Stomach (tissue), 19 donors: ENCODE results near the gene SLC7A11. TPM values are rescaled to one million over a fixed set of nuclear protein-coding genes. Genes with fewer than 3 reads are reported as not detected.
A peak's percentile ranks its signal among the peaks of the same experiment; 100 is the strongest.

Experiments
- DNase-seq, 2 donors: peaks; one replicate each; pipeline versions ENCODE4 v3.0.0 to v3.0.0-alpha.2; 2013 to 2019
- H3K27ac ChIP-seq, 5 donors: fragments of 200-600 bp in 4 of 5; sonication (generic) in 4 of 5; one replicate each; pipeline ENCODE4 v1.5.1; 2013 to 2019; ENCODE audit warnings: mild to moderate bottlenecking in 1 of 5, moderate library complexity in 1 of 5
- H3K27me3 ChIP-seq, 3 donors: fragments of 200-600 bp; sonication (generic); one replicate each; pipeline ENCODE4 v1.5.1; 2017 to 2019; ENCODE audit warnings: mixed run types in 1 of 3
- H3K36me3 ChIP-seq, 4 donors: fragments of 200-600 bp; sonication (generic); 1 replicate in 3 of 4; 2 replicates in 1 of 4; pipeline ENCODE4 v1.5.1; 2016 to 2019
- H3K4me1 ChIP-seq, 4 donors: fragments of 200-600 bp; sonication (generic); one replicate each; pipeline ENCODE4 v1.5.1; 2016 to 2019
- H3K4me3 ChIP-seq, 4 donors: fragments of 200-600 bp; sonication (generic) in 3 of 4; one replicate each; pipeline ENCODE4 v1.5.1; 2016 to 2019; ENCODE audit warnings: mild to moderate bottlenecking in 1 of 4
- H3K9me3 ChIP-seq, 4 donors: fragments of 200-600 bp; sonication (generic); one replicate each; pipeline ENCODE4 v1.5.1; 2016 to 2019
- EP300 ChIP-seq: sonication (generic); formaldehyde crosslinking; IDR thresholded peaks from one replicate; pipeline ENCODE4 v1.6.1; 2017; ENCODE audit warnings: antibody characterized with exemption
- POLR2A ChIP-seq, 4 donors: fragments of 450-650 bp; IDR thresholded peaks; one replicate each; pipeline ENCODE4 v1.6.1; 2016; ENCODE audit warnings: antibody characterized with exemption in 4 of 4, control low read depth in 2 of 4, mild to moderate bottlenecking in 1 of 4, moderate library complexity in 1 of 4
- POLR2AphosphoS5 ChIP-seq, 3 donors: sonication (generic); formaldehyde crosslinking; IDR thresholded peaks; one replicate each; pipeline ENCODE4 v1.6.1; 2016; ENCODE audit warnings: antibody characterized with exemption in 3 of 3
- WGBS, 5 donors: extraction: QIAGEN DNeasy Blood & Tissue Kit in 3 of 5; methylation state at CpG; one replicate each; pipeline versions ENCODE4 v1.1.5 to v1.1.7; 2013 to 2018; 5-methylcytosine and 5-hydroxymethylcytosine counted together
- intact Hi-C: fragments of 100-400 bp; cut with DNase I; formaldehyde crosslinking; loops from one replicate; pipeline ENCODE4 v1.15.1; 2023; ENCODE audit warnings: low total_unique reads
- long read RNA-seq, 10 donors: transcript quantifications; one replicate each; lab custom pipeline, GENCODE V29; 2026
- polyA plus RNA-seq, 3 donors: library from polyadenylated mRNA; stranded (reverse); fragments of 200-250 nt; gene quantifications; one replicate each; pipeline ENCODE4 v1.2.3, GENCODE V29; 2013
- total RNA-seq, 5 donors: library from RNA; depleted of rRNA; stranded (reverse); fragments of >200 nt; gene quantifications; one replicate each; pipeline versions ENCODE4 v1.1.0 to v1.2.3, GENCODE V29; 2014 to 2016
- TF ChIP-seq, protein P1 (sequence below), 7 experiments: fragments of 450-650 bp in 4 of 7; fragments of 200-600 bp in 3 of 7; sonication (generic) in 3 of 7; IDR thresholded peaks; one replicate each; pipeline ENCODE4 v1.5.1; 2016 to 2019; ENCODE audit warnings: antibody characterized with exemption in 7 of 7, control low read depth in 2 of 7, mild to moderate bottlenecking in 1 of 7
- donor health status: healthy with polysubstance abuse.
- donor health status: Bipolar disorder and iron deficiency.
- donor health status: healthy.

The SLC7A11 gene
- total RNA-seq: 10 to 100 TPM in 1 of 5 donors, 1 to 10 TPM in 3, not detected in 1; 2.3 to 15.8 (median 5.6) TPM
- 1 to 10 TPM in 1 of 3 donors, under 1 TPM in 2; 0.50 to 1.5 (median 0.88) TPM for polyA plus RNA-seq
- long read RNA-seq, donor 1: 0 reads
- long read RNA-seq, donor 2: 0 reads
- long read RNA-seq, donor 3: 0 reads
- long read RNA-seq, donor 4: 0 reads
- long read RNA-seq, donor 5: 0 reads
- long read RNA-seq, donor 6: 0 reads
- long read RNA-seq, donor 7: 0 reads
- long read RNA-seq, donor 8: 0 reads
- long read RNA-seq, donor 9: 0 reads
- long read RNA-seq, donor 10: 0 reads

GRCh38 chr4:138242076-138242833 is at the start of gene SLC7A11:
SLC7A11 (minus strand) TSS chr4:138242349; CDS start chr4:138242069, 280 bp downstream.
- H3K27me3 ChIP-seq: no peaks in the 10 kb centered on the region
- TF ChIP-seq EP300 (no peak), POLR2AphosphoS5 (IDR thresholded peaks at IDR 0.05) (peak; percentile 56 to 92 (median 91)), POLR2A (IDR thresholded peaks at IDR 0.05) (peak in 1 of 4 donors; percentile 67)
- TF ChIP-seq, protein P1, sequence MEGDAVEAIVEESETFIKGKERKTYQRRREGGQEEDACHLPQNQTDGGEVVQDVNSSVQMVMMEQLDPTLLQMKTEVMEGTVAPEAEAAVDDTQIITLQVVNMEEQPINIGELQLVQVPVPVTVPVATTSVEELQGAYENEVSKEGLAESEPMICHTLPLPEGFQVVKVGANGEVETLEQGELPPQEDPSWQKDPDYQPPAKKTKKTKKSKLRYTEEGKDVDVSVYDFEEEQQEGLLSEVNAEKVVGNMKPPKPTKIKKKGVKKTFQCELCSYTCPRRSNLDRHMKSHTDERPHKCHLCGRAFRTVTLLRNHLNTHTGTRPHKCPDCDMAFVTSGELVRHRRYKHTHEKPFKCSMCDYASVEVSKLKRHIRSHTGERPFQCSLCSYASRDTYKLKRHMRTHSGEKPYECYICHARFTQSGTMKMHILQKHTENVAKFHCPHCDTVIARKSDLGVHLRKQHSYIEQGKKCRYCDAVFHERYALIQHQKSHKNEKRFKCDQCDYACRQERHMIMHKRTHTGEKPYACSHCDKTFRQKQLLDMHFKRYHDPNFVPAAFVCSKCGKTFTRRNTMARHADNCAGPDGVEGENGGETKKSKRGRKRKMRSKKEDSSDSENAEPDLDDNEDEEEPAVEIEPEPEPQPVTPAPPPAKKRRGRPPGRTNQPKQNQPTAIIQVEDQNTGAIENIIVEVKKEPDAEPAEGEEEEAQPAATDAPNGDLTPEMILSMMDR (IDR thresholded peaks at IDR 0.05): no peak
- peaks cover 0 to 12% (median 6%) of the 10 kb centered on the region in 4 donors for H3K4me1 ChIP-seq
- WGBS, 5 donors: 4 to 12% (median 9%) methylated on average over 12 of the region's 12 CpGs
- DNase-seq: peak; percentile 78 to 94
- H3K9me3 ChIP-seq: no peaks in the 10 kb centered on the region
- H3K27ac ChIP-seq: peak within 1 kb of the TSS; percentile 66 to 81 (median 72)
- intact Hi-C loops: no loop called here
- H3K36me3 ChIP-seq: no peaks in the 10 kb centered on the region
- H3K4me3 ChIP-seq: peak within 1 kb of the TSS; percentile 20 to 46 (median 32)

GRCh38 chr4:138291431-138291830 is 49.3 kb upstream of the SLC7A11 start:
- no peak overlapping the region for H3K27ac ChIP-seq
- H3K27me3 ChIP-seq: no peaks in the 10 kb centered on the region
- no peak for DNase-seq
- no peaks in the 10 kb centered on the region for H3K4me1 ChIP-seq
- WGBS, 5 donors: 72 to 87% (median 81%) methylated on average over 3 of the region's 3 CpGs
- H3K9me3 ChIP-seq: no peaks in the 10 kb centered on the region
- intact Hi-C loops: no loop called here
- H3K36me3 ChIP-seq: no peaks in the 10 kb centered on the region
- TF ChIP-seq POLR2A (IDR thresholded peaks at IDR 0.05) (no peak), POLR2AphosphoS5 (IDR thresholded peaks at IDR 0.05) (no peak), EP300 (no peak)
- TF ChIP-seq, protein P1 (IDR thresholded peaks at IDR 0.05): no peak
- H3K4me3 ChIP-seq: no peak overlapping the region

DNA sequence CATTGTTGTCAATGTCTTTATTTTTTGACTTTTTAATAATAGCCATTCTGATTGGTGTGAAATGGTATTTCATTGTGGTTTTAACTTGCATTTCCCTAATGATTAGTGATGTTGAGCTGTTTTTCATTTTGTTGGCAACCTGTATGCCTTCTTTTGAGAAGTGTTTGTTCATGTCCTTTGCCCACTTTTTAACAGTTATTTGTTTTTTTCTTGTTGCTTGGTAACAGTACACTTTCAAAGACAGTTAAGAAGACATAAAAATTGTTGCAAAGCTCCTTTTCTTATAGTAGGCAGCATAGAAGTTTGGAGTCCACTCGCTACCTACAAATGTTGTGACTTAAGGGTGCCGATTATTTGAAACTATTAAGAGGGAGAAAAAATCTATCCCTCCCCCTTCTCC is 48.7 kb upstream of the SLC7A11 start:
- DNase-seq: no peak
- Histone ChIP-seq H3K4me3 (no peak overlapping the region), H3K4me1 (no peaks in the 10 kb centered on the region), H3K27me3 (no peaks in the 10 kb centered on the region), H3K27ac (no peak overlapping the region), H3K36me3 (no peaks in the 10 kb centered on the region), H3K9me3 (no peaks in the 10 kb centered on the region)
- TF ChIP-seq POLR2A (IDR thresholded peaks at IDR 0.05): no peak
- TF ChIP-seq EP300: no peak
- no peak for TF ChIP-seq POLR2AphosphoS5 (IDR thresholded peaks at IDR 0.05)
- TF ChIP-seq, protein P1 (IDR thresholded peaks at IDR 0.05): no peak
- intact Hi-C loops: no loop called here
- 83 to 100% (median 93%) methylated on average over 2 of the region's 2 CpGs for WGBS, 5 donors

GRCh38 chr4:138279286-138279685 is 37.1 kb upstream of the SLC7A11 start:
- TF ChIP-seq POLR2A (IDR thresholded peaks at IDR 0.05) (no peak), EP300 (no peak), POLR2AphosphoS5 (IDR thresholded peaks at IDR 0.05) (no peak)
- TF ChIP-seq, protein P1 (IDR thresholded peaks at IDR 0.05): no peak
- H3K27ac ChIP-seq: no peak overlapping the region
- no peaks in the 10 kb centered on the region for H3K9me3 ChIP-seq
- intact Hi-C loops: no loop called here
- no peak for DNase-seq
- H3K4me1 ChIP-seq: no peaks in the 10 kb centered on the region
- no peaks in the 10 kb centered on the region for H3K27me3 ChIP-seq
- H3K4me3 ChIP-seq: no peak overlapping the region
- H3K36me3 ChIP-seq: no peaks in the 10 kb centered on the region
- 90 to 97% (median 92%) methylated on average over 3 of the region's 3 CpGs for WGBS, 5 donors
